ENCODE measurements around the gene SMURF2.

Gene SMURF2

DNA sequence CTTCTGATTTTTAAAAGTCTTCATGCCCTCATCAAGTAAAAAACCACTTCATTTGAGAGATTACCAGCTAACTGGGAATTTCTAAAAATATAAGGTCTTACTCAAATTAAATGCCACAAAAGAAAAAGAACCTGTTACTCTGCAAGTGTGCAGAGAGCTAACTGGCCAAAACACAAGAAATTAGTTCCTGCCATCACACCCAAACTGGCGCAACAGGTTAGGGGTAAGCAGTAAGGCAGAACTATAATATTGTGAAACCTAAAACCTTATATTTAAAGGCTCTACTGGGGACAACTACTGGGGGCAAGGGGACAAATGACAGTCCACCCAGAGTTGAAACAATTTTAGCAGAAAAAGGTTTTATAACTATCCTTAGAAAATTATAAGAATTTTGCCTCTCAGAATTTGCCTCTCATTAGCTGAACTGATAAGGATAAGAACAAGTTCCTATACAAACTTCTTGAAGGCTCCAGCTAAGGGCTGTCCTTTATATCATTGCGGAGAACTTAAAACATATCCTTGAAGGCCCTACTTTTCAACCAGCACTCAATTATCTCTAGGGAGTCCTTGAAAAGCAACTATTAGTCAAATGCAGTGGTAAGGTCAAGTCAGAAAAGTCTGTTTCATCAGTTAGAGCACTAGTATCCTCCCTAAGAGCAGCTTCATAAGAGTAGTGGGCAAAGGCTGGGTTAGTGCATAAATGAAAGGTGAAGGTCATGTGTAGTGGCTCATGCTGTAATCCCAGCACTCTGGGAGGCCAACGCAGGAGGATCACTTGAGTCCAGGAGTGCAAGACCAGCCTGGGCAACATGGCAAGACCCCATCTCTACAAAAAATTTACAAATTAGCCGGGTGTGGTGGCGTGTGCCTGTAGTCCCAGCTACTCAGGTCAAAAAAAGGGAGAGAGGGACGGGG lies 31.5 kb downstream of the SMURF2 start:
- H3K36me3 ChIP-seq (ENCODE audit: control insufficient read depth, insufficient read depth, low read length), result no peaks in the 10 kb centered on the region
- no peaks in the 10 kb centered on the region for H3K9me3 ChIP-seq (ENCODE audit: control insufficient read depth, low read length)
- H3K27me3 ChIP-seq (ENCODE audit: control insufficient read depth, insufficient read depth, low read length), result no peaks in the 10 kb centered on the region
- peaks cover 73% of the 10 kb centered on the region for H3K79me2 ChIP-seq
- no peak overlapping the region for H3K27ac ChIP-seq
- no peak overlapping the region for H3K4me2 ChIP-seq (ENCODE audit: low read length)
- TF ChIP-seq, protein P1, sequence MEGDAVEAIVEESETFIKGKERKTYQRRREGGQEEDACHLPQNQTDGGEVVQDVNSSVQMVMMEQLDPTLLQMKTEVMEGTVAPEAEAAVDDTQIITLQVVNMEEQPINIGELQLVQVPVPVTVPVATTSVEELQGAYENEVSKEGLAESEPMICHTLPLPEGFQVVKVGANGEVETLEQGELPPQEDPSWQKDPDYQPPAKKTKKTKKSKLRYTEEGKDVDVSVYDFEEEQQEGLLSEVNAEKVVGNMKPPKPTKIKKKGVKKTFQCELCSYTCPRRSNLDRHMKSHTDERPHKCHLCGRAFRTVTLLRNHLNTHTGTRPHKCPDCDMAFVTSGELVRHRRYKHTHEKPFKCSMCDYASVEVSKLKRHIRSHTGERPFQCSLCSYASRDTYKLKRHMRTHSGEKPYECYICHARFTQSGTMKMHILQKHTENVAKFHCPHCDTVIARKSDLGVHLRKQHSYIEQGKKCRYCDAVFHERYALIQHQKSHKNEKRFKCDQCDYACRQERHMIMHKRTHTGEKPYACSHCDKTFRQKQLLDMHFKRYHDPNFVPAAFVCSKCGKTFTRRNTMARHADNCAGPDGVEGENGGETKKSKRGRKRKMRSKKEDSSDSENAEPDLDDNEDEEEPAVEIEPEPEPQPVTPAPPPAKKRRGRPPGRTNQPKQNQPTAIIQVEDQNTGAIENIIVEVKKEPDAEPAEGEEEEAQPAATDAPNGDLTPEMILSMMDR (IDR thresholded peaks at IDR 0.05), result no peak
- H3K4me1 ChIP-seq, result no peaks in the 10 kb centered on the region
- H3K9ac ChIP-seq, result no peak overlapping the region
- H3K4me3 ChIP-seq (ENCODE audit: low read depth, low read length), result no peak overlapping the region
- no peak overlapping the region for H2AFZ ChIP-seq

DNA sequence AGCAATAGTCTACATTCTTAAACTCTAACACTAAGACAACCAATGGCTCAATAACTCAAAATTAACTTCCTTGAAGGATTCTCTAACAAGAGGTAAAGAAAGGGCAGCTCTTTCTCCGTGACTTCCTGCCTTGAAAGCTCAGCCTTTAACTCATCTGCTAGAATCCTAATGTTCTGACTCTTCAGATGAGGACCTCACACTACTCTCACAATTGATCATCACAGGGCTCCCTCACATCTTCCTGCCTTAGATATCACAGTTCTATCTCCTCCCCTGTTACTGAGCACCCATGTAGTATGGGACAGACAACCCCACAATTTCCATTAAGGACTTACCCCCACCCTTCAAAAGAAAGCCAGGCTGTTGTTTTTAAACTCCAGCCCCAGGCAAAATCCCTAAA lies 33.5 kb downstream of the SMURF2 start:
- Histone ChIP-seq H3K79me2 (peaks cover 66% of the 10 kb centered on the region), H3K9me3 (ENCODE audit: control insufficient read depth, low read length) (no peaks in the 10 kb centered on the region), H3K27me3 (ENCODE audit: control insufficient read depth, insufficient read depth, low read length) (no peaks in the 10 kb centered on the region), H3K4me1 (no peaks in the 10 kb centered on the region), H3K4me3 (ENCODE audit: low read depth, low read length) (no peak overlapping the region), H2AFZ (no peak overlapping the region), H3K36me3 (ENCODE audit: control insufficient read depth, insufficient read depth, low read length) (no peaks in the 10 kb centered on the region), H3K9ac (no peak overlapping the region), H3K27ac (no peak overlapping the region), H3K4me2 (ENCODE audit: low read length) (no peak overlapping the region)
- TF ChIP-seq, protein P1 (IDR thresholded peaks at IDR 0.05), result no peak

- H3K4me3 ChIP-seq (ENCODE audit: low read depth, low read length), result no peak overlapping the region
- no peaks in the 10 kb centered on the region for H3K4me1 ChIP-seq
- H2AFZ ChIP-seq, result no peak overlapping the region
- no peaks in the 10 kb centered on the region for H3K36me3 ChIP-seq (ENCODE audit: control insufficient read depth, insufficient read depth, low read length)
- H3K4me2 ChIP-seq (ENCODE audit: low read length), result no peak overlapping the region
- H3K9ac ChIP-seq, result no peak overlapping the region
- H3K79me2 ChIP-seq, result peaks cover 65% of the 10 kb centered on the region
- H3K27me3 ChIP-seq (ENCODE audit: control insufficient read depth, insufficient read depth, low read length), result no peaks in the 10 kb centered on the region
- TF ChIP-seq, protein P1 (IDR thresholded peaks at IDR 0.05), result no peak
- H3K9me3 ChIP-seq (ENCODE audit: control insufficient read depth, low read length), result no peaks in the 10 kb centered on the region
- no peak overlapping the region for H3K27ac ChIP-seq
Observed at GRCh38 chr17:64627797-64628196, 34.3 kb downstream of the SMURF2 start.

DNA sequence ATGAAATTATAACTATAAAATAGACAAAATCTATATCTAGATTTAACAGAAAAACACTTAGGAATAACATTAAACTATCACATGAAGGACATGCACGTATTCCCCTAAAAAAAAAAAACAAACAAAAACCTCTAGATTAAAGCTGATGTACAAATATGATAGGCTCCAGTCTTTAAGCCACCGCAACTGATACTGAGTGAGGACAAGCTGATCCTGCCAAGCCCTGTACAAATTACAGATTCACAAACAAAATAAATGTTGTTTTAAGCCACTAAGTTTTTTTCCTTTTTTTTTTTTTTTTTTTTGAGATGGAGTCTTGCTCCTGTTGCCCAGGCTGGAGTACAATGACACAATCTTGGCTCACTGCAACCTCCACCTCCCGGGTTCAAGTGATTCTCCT lies 35.3 kb downstream of the SMURF2 start:
- H3K4me1 ChIP-seq, result no peaks in the 10 kb centered on the region
- H3K4me2 ChIP-seq (ENCODE audit: low read length), result no peak overlapping the region
- peaks cover 60% of the 10 kb centered on the region for H3K79me2 ChIP-seq
- H3K27me3 ChIP-seq (ENCODE audit: control insufficient read depth, insufficient read depth, low read length), result no peaks in the 10 kb centered on the region
- H3K9ac ChIP-seq, result no peak overlapping the region
- H2AFZ ChIP-seq, result no peak overlapping the region
- no peaks in the 10 kb centered on the region for H3K36me3 ChIP-seq (ENCODE audit: control insufficient read depth, insufficient read depth, low read length)
- no peaks in the 10 kb centered on the region for H3K9me3 ChIP-seq (ENCODE audit: control insufficient read depth, low read length)
- H3K4me3 ChIP-seq (ENCODE audit: low read depth, low read length), result no peak overlapping the region
- TF ChIP-seq, protein P1 (IDR thresholded peaks at IDR 0.05), result no peak
- H3K27ac ChIP-seq, result no peak overlapping the region

- H3K9ac ChIP-seq, result no peak overlapping the region
- no peak overlapping the region for H3K27ac ChIP-seq
- no peak overlapping the region for H2AFZ ChIP-seq
- H3K4me2 ChIP-seq (ENCODE audit: low read length), result no peak overlapping the region
- TF ChIP-seq, protein P1 (IDR thresholded peaks at IDR 0.05), result no peak
- H3K79me2 ChIP-seq, result peaks cover 55% of the 10 kb centered on the region
- H3K36me3 ChIP-seq (ENCODE audit: control insufficient read depth, insufficient read depth, low read length), result no peaks in the 10 kb centered on the region
- no peak overlapping the region for H3K4me3 ChIP-seq (ENCODE audit: low read depth, low read length)
- H3K27me3 ChIP-seq (ENCODE audit: control insufficient read depth, insufficient read depth, low read length), result no peaks in the 10 kb centered on the region
- no peaks in the 10 kb centered on the region for H3K9me3 ChIP-seq (ENCODE audit: control insufficient read depth, low read length)
- peaks cover 3% of the 10 kb centered on the region for H3K4me1 ChIP-seq
Observed at GRCh38 chr17:64625541-64625940, 36.6 kb downstream of the SMURF2 start.

Measured in parathyroid adenoma (tissue), 2 donors.